ENCODE measurements around the gene OTOG.

The OTOG gene

DNA sequence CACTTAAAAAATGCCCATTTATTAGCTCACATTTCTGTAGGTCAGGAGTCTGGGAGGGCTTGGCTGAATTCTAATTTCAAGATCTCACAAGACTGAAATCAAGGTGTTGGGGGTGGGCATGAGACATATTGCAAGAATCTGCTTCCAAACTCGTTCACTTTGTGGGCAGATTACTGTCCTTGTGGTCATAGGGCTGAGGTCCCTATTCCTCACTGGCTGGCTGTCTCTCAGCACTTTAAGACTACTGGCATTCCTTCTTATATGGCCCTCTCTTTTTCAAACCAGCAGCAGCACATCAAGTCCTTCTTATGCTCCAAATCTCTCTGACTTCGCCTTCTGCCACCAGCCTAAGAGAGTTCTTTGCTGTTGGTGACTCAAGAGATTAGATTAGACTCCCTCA is 144.5 kb downstream of the OTOG start:
- H3K27ac ChIP-seq (replicated peaks): no peak overlapping the region
- TF ChIP-seq POLR2AphosphoS5 (IDR thresholded peaks at IDR 0.05; ENCODE audit: low read depth) (no peak), GABPA (IDR thresholded peaks at IDR 0.05; ENCODE audit: low read depth) (no peak), SPI1 (IDR thresholded peaks at IDR 0.05; ENCODE audit: borderline replicate concordance, low read depth) (no peak)
- TF ChIP-seq, protein P1, sequence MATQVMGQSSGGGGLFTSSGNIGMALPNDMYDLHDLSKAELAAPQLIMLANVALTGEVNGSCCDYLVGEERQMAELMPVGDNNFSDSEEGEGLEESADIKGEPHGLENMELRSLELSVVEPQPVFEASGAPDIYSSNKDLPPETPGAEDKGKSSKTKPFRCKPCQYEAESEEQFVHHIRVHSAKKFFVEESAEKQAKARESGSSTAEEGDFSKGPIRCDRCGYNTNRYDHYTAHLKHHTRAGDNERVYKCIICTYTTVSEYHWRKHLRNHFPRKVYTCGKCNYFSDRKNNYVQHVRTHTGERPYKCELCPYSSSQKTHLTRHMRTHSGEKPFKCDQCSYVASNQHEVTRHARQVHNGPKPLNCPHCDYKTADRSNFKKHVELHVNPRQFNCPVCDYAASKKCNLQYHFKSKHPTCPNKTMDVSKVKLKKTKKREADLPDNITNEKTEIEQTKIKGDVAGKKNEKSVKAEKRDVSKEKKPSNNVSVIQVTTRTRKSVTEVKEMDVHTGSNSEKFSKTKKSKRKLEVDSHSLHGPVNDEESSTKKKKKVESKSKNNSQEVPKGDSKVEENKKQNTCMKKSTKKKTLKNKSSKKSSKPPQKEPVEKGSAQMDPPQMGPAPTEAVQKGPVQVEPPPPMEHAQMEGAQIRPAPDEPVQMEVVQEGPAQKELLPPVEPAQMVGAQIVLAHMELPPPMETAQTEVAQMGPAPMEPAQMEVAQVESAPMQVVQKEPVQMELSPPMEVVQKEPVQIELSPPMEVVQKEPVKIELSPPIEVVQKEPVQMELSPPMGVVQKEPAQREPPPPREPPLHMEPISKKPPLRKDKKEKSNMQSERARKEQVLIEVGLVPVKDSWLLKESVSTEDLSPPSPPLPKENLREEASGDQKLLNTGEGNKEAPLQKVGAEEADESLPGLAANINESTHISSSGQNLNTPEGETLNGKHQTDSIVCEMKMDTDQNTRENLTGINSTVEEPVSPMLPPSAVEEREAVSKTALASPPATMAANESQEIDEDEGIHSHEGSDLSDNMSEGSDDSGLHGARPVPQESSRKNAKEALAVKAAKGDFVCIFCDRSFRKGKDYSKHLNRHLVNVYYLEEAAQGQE (IDR thresholded peaks at IDR 0.05; ENCODE audit: insufficient replicate concordance, low read depth): no peak
- TF ChIP-seq, protein P2, sequence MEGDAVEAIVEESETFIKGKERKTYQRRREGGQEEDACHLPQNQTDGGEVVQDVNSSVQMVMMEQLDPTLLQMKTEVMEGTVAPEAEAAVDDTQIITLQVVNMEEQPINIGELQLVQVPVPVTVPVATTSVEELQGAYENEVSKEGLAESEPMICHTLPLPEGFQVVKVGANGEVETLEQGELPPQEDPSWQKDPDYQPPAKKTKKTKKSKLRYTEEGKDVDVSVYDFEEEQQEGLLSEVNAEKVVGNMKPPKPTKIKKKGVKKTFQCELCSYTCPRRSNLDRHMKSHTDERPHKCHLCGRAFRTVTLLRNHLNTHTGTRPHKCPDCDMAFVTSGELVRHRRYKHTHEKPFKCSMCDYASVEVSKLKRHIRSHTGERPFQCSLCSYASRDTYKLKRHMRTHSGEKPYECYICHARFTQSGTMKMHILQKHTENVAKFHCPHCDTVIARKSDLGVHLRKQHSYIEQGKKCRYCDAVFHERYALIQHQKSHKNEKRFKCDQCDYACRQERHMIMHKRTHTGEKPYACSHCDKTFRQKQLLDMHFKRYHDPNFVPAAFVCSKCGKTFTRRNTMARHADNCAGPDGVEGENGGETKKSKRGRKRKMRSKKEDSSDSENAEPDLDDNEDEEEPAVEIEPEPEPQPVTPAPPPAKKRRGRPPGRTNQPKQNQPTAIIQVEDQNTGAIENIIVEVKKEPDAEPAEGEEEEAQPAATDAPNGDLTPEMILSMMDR (IDR thresholded peaks at IDR 0.05; ENCODE audit: insufficient read depth, low read length): no peak
- DNase-seq (ENCODE audit: low read depth in 1 of 2, low spot score in 1 of 2): no peak
- H3K4me3 ChIP-seq (replicated peaks; ENCODE audit: insufficient read depth, low read length): no peak overlapping the region
- H3K27me3 ChIP-seq (ENCODE audit: insufficient read depth, poor library complexity, severe bottlenecking): peaks cover 40% of the 10 kb centered on the region

DNA sequence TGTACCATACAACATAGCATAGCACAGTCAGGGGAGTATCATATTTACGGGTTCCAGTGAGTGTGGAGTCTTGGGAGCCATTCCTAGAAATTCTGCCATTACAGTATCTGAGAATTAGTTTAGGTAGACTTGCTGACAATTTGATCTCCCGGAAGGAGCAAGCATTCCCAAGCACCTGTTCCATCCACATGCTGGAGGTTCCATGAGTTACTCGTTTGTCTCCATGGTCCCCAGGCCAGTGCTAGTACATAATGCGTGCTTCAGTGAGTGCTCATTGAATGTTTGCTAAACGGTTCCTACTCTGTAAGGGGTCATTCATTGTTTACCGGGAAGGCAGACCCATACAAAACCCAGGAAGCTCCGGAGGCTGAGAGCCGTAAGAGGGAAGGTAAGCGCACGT is 144.9 kb downstream of the OTOG start:
- no peak for DNase-seq (ENCODE audit: low read depth in 1 of 2, low spot score in 1 of 2)
- Histone ChIP-seq H3K27ac (replicated peaks) (no peak overlapping the region), H3K4me3 (replicated peaks; ENCODE audit: insufficient read depth, low read length) (no peak overlapping the region), H3K27me3 (ENCODE audit: insufficient read depth, poor library complexity, severe bottlenecking) (peaks cover 41% of the 10 kb centered on the region)
- TF ChIP-seq, protein P2 (IDR thresholded peaks at IDR 0.05; ENCODE audit: insufficient read depth, low read length): no peak
- no peak for TF ChIP-seq GABPA (IDR thresholded peaks at IDR 0.05; ENCODE audit: low read depth)
- TF ChIP-seq POLR2AphosphoS5 (IDR thresholded peaks at IDR 0.05; ENCODE audit: low read depth): no peak
- TF ChIP-seq, protein P1 (IDR thresholded peaks at IDR 0.05; ENCODE audit: insufficient replicate concordance, low read depth): no peak
- TF ChIP-seq SPI1 (IDR thresholded peaks at IDR 0.05; ENCODE audit: borderline replicate concordance, low read depth): no peak

DNA sequence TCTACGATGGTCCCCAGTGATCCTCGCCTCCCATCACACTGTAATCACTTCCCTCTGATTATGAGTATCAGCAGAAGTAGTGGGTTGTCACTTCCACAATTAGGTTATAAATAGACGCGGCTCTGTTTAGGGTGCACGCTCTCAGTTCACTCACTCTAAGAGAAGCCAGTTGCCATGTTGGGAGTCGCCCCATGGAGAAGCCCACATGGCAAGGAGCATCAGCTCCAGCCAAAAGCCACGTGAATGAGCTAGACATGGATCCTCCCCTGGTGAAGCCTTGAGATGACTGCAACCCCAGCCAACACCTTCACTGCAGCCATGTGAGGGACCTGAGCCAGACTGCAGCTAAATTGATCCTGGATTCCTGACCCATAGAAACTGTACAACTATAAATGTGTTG is 145.9 kb downstream of the OTOG start:
- TF ChIP-seq, protein P1 (IDR thresholded peaks at IDR 0.05; ENCODE audit: insufficient replicate concordance, low read depth): no peak
- TF ChIP-seq, protein P2 (IDR thresholded peaks at IDR 0.05; ENCODE audit: insufficient read depth, low read length): no peak
- TF ChIP-seq POLR2AphosphoS5 (IDR thresholded peaks at IDR 0.05; ENCODE audit: low read depth) (no peak), GABPA (IDR thresholded peaks at IDR 0.05; ENCODE audit: low read depth) (no peak), SPI1 (IDR thresholded peaks at IDR 0.05; ENCODE audit: borderline replicate concordance, low read depth) (no peak)
- H3K27me3 ChIP-seq (ENCODE audit: insufficient read depth, poor library complexity, severe bottlenecking): peaks cover 44% of the 10 kb centered on the region
- H3K27ac ChIP-seq (replicated peaks): no peak overlapping the region
- no peak for DNase-seq (ENCODE audit: low read depth in 1 of 2, low spot score in 1 of 2)
- no peak overlapping the region for H3K4me3 ChIP-seq (replicated peaks; ENCODE audit: insufficient read depth, low read length)

All from HL-60 (cell line).